WI38 (cell line): ENCODE measurements around the gene GRK4.
"Not testable (repeated sequence)": the region's sequence is repeated elsewhere in the genome, so short reads cannot be mapped to it uniquely, and the experiment has no call there.

ENCODE experiments used
- H3K4me3 ChIP-seq: 2 replicates; pipeline ENCODE4 v1.5.1; 2011; ENCODE audit warnings: low read depth, mild to moderate bottlenecking, control low read depth, low read length
- TF ChIP-seq, protein P1 (sequence below): IDR thresholded peaks from 2 replicates; pipeline ENCODE4 v1.5.1; 2012; ENCODE audit warnings: low read depth, mild to moderate bottlenecking, control low read depth, low read length

Gene GRK4

DNA sequence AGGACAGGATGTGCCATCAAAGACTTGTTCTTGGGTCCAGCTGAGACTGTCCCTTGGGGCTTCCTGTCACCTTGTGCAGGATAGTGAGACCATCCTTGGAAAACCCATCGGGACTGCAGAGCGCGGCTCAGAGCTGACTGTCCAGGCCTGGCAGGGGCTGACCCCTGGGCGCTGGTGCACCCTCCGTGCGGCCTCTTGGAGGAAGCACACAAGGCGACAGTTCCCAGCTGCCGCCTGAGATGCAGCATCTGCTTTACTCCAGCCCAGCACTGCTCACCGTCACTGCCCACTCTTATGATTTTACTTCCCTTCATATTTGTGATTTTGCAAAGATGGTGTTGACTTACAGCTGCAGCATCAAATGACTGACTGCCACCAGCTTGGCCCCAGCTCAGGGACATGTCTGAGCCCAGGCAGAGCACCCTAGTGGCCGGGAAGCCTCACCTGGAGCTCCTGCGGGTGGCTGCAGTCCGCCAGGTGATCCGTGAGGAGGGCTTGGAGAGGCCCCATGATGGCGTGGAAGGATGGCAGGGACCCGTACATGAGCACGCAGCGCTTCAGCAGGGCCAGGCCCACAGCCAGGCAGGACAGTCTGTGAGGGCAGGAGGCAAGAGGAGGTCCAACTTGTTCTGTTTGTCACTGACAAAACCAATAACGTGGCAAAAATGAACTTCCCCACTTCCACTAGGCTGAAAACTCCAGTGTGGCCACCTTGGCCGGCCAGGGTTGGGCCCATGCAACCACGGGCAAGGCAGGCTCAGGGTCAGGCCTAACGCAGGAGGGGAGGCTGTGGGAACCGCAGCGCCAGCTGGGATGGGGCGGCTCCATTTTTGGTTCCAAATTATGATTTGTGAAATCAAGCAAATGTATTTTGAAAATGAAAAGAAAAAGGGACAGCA is 22.0 kb upstream of the GRK4 start:
- TF ChIP-seq, protein P1, sequence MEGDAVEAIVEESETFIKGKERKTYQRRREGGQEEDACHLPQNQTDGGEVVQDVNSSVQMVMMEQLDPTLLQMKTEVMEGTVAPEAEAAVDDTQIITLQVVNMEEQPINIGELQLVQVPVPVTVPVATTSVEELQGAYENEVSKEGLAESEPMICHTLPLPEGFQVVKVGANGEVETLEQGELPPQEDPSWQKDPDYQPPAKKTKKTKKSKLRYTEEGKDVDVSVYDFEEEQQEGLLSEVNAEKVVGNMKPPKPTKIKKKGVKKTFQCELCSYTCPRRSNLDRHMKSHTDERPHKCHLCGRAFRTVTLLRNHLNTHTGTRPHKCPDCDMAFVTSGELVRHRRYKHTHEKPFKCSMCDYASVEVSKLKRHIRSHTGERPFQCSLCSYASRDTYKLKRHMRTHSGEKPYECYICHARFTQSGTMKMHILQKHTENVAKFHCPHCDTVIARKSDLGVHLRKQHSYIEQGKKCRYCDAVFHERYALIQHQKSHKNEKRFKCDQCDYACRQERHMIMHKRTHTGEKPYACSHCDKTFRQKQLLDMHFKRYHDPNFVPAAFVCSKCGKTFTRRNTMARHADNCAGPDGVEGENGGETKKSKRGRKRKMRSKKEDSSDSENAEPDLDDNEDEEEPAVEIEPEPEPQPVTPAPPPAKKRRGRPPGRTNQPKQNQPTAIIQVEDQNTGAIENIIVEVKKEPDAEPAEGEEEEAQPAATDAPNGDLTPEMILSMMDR: no peak
- H3K4me3 ChIP-seq: no peak overlapping the region

DNA sequence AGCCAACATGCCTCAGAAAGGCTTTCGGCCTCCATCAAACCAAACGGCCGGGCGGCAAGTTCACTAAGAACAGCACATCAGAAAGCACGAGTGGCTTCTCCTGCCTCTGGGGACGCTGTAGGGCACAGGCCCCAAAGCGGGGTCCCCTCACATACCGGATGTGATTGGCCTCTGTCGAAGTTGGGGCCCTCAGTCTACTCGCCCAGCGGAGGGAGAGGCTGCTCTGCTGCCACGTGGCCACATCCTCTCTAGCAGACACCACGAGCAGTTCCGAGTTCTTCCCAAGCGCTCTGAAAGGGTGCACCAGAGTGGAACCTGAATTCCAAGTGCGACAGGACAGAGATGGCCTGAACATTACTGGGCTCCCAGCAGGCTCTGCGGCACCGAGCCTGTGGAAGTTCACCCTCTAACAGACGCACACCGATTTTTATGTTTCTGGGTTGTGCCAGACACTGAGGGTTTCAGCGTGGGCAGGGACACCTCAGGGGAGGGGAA is 21.3 kb upstream of the GRK4 start:
- H3K4me3 ChIP-seq: no peak overlapping the region
- TF ChIP-seq, protein P1: no peak

DNA sequence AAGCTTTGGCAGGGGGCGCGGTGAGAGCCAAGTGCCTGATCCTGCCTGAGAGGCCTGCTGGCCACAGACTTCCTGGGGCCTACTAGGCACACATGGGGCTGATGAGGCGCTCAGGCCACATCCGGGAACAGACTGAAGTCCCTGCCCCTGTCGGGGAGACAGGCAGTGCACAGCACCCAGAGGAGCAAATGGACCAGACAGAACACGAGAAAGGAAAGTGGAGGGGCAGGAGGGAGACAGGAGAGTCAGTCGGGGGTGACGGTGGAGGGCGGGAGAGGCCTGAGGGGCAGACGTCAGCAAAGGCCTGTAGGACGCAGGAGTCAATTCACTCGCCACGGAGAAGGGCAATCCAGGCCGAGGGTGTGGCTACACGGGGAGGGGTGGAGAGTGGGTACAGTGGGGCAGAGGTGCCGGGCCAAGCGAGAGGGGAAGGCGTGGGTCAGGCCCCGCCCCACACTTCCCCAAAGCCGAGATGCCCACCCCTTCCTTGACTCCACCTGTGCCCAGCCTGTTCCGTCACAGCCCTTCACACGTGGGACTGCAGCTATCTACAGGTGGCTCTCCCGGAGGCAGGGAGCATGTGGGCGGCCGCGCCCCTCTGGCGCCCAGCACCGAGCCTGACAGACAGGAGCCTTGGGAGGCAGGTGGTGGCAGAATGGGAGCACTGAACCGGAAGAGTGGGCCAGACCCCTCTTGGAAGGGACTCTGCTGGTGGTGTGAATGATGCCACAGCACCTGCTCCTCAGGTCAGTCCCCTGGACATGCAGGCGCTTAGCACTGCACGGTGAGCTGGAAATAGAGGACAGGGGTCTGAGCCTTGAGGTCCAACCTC is 20.6 kb upstream of the GRK4 start:
- no peak overlapping the region for H3K4me3 ChIP-seq
- TF ChIP-seq, protein P1: no peak

DNA sequence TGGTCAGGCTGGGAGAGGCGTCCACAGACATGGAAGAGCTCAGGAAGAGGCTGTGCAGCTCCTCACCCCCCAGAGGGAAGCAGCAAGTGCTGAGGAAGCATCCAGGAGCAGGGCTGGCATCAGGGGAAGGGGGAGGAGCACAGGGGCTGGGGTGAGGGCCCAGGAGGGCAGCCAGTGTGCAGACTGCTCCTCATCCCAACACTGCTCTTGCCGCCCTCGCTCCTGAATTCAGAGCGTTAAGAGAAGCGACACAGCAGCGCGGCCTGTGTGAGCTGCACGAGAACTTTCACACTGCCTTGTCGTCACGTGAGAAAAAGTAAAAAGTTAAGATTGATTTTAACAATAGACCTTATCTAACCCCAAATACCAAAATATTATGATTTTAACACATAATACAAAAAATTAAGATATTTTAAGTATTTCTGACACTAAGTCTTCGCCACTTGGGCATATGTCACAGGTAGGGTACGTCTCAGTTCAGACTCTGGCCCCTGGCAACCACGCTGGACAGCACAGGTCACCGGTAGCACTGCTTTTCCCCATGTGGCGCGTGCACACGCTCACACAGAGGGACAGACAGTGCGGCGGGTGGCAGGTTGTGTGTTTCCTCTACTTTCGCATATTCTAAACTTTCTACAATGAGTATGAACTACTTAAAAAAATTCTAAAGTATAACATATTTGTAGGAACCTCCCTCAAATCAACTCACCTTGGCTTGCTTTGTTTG is 19.8 kb upstream of the GRK4 start:
- no peak overlapping the region for H3K4me3 ChIP-seq
- TF ChIP-seq, protein P1: no peak

DNA sequence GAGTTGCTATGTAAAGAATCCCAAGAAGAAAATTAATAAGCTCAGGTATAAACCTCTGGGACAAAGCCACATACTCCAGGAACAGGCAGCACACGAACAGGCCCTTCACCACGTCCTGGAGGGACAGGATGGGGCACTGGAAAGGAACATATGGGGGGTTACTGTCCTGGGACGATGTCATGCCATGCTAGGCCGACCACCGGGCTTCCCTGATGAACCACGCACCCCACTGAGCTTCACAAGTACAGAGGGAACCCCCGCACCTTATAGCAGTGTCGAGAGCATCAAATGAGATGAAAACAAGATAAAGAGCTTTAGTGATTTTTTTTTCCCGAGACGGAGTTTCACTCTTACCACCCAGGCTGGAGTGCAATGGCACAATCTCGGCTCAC is 19.3 kb upstream of the GRK4 start:
- TF ChIP-seq, protein P1: no peak

DNA sequence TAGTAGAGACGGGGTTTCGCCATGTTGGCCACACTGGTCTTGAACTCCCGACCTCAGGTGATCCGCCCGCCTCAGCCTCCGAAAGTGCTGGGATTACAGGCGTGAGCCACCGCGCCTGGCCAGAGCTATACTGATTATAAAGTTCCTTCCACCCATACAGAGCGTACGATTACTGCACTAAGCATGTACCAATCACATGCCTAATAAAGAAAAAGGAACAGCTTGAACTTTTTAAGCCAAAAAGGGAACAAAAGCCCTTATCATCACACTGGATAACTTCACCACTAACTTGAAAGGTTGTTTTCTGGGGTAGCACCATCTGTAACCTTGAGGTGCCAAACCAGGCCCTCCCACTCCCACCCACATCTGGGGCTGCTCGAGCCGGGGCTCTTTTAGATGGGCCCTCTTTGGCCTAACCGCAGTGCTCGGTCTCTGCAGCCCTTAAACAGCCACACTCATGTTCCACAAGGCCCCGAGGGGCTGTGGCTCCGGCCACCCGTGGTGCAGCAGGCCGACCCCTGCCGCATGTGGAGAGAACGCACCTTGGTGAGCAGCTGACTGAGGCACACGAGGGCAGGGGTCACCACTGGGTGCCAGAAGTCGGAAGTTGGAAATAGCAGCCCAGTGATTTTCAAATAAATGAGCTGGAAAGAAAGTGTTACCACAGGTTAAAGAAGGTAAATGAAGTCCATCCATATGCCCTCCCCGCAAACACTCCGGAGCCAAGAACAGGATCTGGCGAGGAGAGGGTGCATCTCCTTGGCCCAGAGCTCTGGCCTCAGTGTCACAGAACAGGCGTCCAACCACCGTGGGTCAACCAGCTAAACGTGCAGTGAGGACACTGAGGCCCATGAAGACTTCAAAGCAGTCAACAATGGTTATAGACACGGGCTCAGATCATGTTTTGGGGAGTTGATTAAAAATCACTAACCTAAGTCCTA is 18.5 kb upstream of the GRK4 start:
- TF ChIP-seq, protein P1: no peak
- no peak overlapping the region for H3K4me3 ChIP-seq

More for the DNA sequence above, 19.3 kb upstream of the GRK4 start:
- no peak overlapping the region for H3K4me3 ChIP-seq

DNA sequence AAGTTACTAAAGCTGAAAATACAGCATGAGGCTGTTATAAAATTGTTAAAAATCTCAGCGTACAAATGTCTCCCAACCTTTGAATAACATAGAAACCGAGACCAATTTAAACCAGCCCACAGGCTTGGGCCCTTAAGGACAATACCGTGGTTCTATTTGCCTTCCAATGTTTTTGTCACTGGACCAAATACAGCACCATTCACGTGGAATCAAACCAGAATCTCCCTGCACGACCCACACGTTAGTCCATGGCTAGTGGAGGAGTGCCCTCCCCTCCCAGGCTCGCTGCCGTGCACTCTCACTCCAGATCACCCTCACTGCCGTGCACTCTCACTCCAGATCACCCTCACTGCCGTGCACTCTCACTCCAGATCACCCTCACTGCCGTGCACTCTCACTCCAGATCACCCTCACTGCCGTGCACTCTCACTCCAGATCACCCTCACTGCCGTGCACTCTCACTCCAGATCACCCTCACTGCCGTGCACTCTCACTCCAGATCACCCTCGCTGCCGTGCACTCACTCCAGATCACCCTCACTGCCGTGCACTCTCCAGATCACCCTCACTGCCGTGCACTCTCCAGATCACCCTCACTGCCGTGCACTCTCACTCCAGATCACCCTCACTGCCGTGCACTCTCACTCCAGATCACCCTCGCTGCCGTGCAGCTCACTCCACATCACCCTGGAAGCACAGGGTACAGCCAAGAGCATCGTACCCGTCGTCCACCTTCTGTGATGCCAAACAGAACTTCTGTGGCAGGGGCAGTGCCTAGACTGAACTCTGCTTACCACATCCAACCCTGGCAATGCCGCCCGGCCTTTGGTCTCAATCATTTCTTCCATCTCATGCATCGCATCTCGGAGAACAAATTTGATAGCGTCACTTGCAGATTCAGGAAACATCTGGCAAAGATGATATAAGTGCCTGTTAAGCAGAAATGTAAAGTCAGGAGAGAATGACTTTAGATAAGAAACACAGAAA is 17.5 kb upstream of the GRK4 start:
- not testable (repeated sequence) for H3K4me3 ChIP-seq
